Mesenteric fat pad (tissue), 1 donor: ENCODE results near the gene CDH13. TPM values are rescaled to one million over a fixed set of nuclear protein-coding genes. Genes with fewer than 3 reads are reported as not detected.

ENCODE experiments used
- DNase-seq: peaks from one replicate; pipeline ENCODE4 v3.0.0-alpha.2; 2020; ENCODE audit warnings: low spot score
- total RNA-seq: library from RNA; stranded (reverse); fragmentation: NEBNext Ultra II Directional; extraction: Animal tissue kit (Norgen Biotek cat#: 25700); gene quantifications from one replicate; pipeline ENCODE4 v1.2.1, GENCODE V29; 2021
- donor health status: DM: yes; HTN: yes; CAD: no.

CDH13 gene
- total RNA-seq, 1 donor from 2014 or later = 18.3 TPM

DNA sequence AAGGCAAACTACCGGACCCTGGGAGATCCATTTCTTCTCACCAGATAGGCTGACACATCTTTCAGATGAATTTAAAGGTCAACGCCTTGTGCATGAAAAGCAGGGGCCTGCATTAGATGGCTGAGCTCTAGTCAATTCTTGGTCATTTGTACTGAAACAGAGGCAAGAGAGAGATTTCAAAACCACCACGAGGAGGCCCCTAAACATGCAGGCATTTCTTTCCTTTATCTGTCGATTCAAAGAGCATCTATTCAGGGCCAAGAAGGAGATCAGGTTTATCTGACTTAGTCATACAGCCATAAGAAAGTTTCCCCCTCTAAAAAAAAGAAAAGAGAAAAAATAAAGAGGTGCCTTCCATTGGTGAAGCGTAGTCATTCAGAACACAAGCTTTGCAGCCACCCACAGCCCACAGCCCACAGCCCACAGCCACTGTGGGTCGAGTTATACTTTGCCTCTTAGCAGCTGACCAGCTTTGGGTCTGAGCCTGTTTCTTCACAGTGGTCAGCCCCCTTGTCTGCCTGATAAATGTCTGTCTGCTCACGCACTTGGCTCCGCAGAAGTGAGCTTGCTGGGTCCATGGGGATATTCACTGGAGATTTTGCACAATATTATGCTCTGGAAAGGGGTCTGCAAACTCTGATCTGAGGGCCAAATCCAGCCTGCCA lies 207.5 kb downstream of the CDH13 start:
- no peak for DNase-seq

DNA sequence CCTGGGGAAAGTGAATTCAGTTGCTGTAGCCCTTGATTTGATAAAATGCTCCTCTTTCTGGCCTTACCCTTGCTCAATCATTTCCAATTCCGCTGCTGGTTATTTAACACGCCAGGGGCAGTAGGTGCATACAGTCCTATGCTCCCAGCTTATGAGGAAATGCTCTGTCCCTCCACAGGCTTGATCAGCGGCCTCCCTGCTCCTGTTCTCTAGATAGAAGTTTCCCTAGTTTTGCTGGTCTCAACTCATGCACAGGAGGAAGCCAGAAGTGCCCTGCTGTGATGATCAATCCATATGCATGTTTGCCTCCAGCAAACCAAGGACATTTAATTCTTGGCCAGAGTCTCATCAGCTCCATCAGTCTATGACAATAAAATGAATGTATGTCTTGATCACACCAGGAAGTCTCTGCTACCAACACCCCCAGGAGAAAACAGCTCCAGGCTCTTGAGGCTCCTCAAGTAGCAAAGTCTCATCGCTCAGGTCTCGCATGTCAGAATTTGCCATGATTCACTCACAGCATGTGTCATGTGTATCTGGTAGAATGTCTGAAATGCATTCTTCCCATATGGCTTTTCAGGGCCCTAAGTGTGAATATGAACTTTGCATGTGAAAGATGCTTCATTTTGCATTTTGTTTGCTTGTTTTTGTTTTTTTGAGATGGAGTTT lies 208.9 kb downstream of the CDH13 start:
- no peak for DNase-seq

DNA sequence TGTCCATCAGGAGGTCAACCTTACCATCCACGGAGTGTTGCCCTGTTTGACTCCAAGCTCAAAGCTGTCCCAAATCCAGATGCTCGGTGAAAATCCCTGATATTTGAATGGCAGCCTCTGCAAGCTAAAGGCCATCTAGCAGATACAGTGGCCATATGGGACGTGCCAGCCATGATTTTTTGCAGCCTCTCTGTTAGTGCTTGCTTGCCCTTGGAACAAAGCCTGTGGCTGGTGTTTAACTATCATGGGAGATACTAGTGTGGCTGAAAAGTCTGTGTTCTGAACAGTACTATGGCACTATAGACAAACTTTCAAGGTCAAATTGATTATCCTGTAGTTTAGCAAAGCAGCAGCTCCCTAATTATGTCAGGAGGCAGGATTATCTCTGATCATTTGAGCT lies 214.3 kb downstream of the CDH13 start:
- DNase-seq = no peak

DNA sequence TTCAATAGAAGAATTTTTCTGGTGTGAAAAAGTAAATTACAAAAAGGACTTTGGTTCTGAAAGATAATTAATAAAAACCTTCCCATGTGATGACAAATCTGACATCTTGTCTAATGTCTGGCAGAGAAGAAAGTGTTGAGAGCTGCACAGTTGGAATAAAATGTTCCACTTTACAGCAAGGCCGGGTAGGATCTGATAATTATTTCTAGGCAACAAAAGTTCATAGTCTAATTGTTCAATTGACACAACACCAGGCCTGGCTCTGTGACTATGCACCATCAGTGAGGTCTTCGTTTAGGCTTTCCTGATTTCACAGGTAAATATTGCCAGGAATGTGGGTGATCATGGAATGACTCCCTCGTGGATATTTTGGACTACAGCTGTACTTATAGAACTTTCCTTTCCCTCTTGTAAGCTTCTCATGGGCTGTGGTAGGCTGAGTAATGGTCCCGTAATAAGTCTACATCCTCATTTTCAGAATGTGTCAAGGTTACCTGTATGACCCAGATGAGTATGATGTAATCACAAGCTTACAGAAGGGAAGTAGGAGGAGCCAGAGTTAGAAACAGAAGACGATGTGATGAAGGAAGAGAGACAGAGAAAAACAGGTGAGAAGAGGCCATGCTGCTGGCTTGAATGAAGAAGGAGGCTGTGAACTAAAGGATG lies 217.0 kb downstream of the CDH13 start:
- DNase-seq = no peak

DNA sequence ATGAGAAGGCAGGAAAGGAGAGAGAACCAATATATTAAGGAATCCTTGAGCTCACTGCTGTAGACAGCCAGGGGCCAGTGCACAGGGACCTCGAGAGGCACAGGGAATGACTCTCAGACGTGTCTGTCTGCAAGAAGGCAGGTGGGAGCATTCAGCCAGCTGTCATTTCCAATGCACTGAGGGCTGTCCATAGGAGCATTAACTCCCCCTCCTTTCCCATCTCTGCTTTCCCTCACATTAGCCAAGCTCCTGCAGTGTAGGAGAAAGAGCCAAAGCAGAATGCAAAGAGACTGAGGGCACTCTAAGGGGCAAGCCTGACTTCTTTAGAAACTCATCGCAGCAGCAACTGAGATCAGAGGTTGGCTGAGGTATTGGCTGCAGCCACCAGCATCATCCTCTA lies 218.3 kb downstream of the CDH13 start:
- no peak for DNase-seq

DNA sequence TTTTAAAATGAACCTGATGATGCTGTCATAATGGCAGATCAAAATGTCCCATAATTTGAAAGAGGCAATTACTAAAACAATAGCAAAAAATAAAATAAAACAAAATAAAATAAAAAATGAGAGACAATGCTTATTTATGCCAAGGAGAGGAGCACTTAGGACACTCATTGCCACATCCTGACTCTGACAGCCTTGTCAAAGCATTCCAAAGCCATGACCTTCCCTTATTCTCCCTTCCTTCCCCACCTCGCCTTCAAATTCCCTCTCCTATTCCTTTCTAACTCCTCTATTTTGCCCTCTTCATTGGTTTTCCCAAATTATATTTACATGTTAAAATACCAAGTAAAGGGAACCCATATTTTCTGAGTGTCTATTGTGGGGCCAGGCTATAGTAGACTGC lies 220.0 kb downstream of the CDH13 start:
- no peak for DNase-seq

DNA sequence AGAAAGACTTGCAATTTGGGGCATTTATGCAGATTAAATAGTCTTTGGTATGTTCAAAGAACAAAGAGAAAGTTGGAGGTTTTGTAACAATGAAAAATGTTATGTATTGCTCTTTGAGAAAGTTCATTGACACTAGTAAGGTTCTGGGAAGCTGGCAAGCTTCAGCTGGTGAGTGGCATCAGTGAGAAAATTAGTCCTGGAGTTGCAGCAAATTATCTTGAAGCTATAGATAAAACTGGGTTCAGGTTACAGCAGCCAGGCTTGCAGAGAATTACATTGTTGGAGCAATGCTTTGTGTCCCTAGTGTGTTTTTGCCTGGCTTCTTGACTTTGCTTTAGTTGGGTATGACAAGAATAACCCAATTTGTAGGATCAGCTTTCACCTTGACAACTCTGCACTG lies 221.2 kb downstream of the CDH13 start:
- no peak for DNase-seq

DNA sequence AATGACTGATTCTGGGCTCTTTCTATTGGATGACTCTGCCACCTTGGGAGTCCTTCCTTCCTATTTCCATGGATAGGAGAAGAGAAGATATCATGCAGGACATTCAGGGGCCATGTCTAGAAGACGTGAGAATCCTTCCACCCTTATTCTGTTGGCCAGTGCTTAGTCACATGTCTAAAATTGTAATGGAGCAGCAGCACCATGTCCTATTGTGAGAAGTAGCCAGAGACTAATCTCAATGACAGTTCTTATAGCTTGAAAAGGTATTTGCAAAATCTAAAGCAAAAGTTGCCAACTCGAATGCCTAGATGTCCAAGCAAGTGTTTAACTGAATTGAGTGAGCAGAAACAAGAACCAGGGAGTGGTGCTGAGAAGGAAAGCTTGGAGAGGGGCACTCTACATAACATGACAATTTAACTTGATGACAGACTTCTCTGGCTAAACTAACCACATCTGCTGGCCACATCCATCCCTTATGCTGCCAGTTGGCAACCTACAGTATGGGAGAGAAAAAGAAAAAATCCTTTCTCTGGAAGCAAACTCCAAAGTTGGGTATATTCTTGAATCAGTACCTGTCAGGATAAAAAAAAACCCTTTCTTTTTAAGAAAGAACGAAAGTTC lies 225.7 kb downstream of the CDH13 start:
- DNase-seq = no peak

DNA sequence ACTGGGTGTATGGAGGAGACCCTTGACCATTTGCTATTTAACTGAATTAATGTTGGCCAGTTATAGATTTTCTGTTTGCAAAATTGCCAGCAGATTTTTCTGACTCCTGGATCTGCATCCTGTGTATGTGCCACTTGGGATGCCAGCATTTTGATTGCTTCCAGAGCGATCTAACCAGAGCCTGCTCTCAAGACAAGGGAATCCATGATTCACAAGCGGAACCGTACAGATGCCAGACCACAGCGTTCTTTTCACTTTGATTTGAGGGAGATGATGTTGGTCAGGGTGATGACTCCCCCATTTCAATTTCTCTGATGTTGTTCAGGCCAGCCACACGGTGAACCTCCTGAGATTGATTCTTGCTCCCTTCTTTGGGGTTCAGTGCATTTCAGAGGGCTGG lies 228.7 kb downstream of the CDH13 start:
- DNase-seq = no peak

DNA sequence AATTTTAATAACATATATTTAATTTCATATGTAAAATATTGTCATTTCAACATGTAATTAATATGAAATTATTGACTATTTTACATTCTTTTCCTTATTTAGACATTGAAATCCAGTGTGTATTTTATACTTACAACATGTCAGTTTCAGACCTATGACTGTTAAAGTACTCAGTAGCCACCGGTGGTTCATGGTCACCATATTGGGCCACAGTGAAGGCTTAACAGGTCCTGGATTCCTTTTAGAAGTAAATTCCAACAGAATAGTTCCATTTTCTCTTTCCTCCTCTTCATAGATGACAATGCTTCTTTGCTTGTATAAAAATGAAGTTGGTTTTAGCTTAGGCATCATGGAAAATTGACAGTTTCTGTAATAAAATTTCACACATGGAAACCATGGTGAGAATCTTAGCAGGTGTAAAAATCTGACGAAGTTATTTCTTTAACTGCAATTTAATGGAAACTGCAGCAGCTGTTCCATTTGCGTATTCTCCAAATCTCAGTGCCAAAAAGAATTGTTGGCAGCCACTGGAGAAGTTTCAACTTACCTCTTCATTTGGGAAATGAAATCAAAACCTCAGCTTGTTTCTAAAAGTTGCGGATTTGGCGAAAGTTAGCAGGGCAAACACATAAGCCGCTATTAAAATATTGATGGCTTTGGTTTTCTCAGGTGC lies 231.1 kb downstream of the CDH13 start:
- no peak for DNase-seq

DNA sequence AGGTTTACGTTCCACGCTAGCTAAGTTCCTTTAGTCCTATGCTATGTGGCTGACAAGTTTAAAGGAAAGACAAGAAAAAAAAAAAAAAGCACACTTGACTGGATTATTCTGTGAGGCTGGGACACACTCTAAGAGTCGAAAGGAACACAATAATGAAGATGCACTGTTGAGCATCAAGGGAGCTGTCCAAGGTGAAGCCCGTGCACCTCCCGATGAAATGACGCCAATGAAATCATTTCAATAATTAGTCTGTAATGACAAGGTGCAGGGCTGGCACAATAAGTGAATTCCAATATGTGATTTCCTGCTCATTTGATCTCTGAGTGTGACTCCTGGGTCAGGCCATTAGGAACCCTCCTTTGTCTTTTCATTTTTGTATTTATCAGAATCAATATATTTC lies 232.9 kb downstream of the CDH13 start:
- no peak for DNase-seq

DNA sequence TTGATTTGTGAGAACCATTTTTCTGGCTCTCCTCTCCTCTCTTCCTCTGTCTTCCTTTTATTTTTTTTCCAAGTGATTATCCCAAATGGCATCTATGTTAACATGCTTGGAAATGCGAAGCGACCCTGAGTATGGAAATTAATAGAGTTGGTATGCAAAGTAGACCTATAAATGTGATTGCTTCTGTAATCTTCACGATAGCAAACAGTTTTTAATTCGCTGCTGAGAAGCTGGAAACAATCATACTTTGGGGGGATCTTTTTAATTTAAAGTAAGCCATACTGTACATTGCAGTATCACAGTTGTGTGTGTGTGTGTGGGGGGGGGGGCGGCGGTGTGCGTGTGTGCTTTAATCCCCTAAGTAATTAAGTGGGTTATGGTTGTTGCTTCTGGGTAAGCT lies 233.3 kb downstream of the CDH13 start:
- no peak for DNase-seq

DNA sequence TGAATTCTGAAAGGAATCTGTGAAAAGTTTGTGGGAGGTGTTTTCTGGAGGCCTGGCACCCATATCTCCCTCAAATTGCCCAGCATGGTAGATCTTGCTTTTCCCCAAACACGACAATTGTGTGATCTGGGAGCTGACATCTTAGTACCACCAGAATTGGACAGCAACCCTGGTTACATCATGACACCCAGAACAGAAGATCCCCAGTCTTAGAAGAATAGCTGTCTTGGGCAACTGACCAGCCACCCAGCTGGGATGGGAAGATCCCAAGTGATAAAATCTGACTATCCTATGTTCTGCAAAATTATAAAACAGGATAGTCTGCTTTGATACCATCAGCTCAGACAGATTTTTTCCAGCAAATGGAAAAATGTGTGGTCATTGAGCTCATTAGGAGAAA lies 235.3 kb downstream of the CDH13 start:
- DNase-seq = no peak

DNA sequence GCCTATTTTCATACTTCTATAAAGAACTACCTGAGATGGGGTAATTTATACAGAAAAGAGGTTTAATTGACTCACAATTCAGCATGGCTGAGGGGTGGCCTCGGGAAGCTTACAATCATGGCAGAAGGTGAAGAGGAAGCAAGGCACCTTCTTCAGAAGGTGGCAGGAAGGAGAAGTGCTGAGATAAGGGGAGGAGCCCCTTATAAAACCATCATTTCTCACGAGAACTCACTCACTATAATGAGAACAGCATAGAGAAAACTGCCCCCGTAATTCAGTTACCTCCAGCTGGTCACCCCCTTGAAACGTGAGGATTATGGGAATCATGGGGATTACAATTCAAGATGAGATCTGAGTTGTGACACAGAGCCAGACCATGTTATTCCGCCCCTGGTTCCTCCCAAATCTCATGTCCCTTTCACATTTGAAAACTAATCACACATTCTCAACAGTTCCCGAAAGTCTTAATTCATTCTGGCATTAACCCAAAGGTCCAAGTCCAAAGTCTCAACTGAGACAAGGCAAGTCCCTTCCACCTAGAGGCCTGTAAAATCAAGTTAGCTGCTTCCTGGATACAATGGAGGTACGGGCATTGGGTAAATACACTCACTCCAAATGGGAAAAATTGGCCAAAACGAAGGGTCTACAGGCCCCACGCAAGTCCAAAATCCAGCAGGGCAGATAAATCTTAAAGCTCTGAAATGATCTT lies 237.7 kb downstream of the CDH13 start:
- no peak for DNase-seq

DNA sequence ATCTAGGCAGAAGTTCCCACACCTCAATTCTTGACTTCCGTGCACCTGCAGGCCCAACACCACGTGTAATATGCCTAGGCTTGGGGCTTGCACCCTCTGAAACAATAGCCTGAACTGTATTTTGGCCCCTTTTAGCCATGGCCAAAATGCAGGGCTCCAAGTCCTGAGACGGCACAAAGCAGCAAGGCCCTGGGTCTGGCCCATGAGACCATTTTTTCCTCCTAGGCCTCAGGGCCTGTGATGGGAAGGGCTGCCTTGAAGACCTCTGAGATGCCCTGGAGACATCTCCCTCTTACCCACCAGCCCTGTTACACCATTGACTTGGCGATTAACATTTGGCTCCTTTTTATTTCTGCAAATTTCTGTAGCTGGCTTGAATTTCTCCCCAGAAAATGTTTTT lies 238.6 kb downstream of the CDH13 start:
- DNase-seq = no peak

DNA sequence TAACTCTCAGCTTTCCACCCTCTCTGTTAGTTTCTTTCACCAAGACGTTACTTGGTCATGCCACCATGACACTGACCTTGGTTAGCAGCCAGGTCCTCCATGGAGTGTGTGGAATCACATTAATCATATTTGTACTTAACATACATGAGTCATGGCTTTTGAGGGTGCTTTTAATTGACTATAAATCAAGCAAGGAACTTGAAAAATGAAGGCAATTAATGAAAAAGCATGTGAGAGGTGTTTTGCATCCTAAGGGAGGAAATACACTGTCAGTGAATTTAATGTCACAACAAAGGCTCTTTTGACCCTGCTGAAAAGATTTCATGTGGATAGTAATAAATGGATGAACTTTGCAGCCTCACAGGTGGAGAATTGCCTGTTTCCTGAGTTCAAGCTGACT lies 240.7 kb downstream of the CDH13 start:
- DNase-seq = no peak

DNA sequence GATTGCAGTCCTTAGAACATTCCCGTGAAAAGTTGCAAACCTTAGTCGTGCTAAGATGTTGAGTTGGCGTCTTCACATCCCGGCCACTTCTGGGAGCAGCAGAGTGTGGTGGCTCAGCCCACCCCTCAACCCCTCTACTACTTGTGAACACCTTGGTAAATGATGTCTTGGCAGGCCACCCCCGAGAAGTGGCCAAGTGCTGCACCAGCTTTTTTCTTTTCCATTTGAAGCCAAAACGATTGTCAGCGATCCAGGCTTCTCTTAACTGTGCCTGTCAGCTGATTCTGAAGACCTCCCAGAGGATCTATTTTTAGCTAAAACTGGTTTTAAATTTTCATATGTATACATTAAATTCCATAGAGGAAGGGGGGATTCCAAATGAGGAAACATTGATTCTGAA lies 247.5 kb downstream of the CDH13 start:
- no peak for DNase-seq

DNA sequence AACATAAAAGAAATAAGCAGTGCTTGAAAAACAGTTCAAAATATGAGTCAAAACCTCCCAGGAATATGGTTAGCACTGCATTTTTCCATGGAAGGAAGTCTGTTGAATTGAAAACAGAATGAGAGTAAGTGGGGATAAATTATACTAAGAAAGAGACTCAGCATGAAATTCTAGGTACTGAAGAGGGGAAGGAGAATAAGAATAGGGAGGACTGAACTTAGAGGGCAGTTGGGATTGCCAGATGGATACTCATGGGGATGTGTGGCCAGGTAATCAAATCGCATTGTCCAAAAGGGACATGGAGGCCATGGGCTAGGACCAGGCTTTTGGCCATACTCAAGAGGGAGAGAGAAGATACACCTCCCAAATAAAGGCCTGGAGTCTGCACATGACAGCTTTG lies 247.9 kb downstream of the CDH13 start:
- DNase-seq = no peak

DNA sequence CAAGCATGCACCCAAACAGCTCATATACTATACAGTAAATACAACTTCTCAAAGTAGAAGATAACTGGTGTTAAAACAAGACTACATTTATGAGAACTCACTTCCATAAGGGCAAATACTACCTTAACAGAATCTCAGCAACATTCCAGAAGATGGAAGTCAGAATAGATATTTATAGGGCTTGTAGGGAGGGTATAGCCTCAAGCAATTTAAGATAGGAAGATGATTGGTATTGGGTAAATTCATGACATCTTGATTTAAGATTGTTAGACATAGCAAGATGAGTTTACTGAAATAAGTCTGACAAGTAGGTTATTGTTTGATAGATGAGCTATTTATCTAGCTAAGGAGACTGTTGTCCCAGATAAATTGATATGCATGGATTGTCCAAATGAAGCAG lies 250.2 kb downstream of the CDH13 start:
- DNase-seq = no peak

DNA sequence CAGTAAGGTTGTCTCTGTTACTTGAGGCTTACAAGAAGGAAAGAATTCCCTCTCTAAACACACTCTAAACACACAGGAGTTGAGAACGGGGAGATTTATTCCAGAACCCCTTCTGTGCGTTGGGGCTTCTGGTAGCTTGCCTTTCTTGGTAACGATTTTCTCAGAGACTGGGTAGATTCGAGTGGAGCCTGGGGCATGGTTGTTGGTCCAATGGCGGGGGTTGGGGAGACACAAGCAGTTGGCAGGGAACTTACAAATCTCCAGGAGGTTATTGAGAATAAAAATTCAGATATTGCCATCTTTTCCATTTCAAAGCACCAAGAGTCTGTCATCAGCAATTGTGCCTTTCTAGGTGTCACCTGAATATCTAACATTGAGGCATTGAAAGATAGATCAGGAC lies 251.7 kb downstream of the CDH13 start:
- DNase-seq = no peak

DNA sequence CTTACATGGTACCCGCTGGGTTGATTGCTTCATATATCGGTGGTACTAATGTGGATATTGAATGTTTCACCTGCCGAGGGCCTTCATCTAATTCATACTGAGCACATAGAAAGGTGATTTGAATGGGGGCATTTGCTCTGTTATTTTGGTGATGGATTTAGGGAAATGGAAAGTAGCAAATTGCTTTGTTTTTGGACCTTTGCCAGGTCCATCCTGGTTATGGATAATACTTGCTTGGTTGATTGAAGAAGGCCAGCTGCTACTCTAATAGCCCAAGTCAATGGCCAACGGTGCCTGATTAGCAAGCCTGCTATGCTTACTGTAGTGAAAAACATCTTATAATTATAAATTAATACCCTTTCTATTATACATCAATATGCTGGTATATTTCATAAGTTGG lies 253.6 kb downstream of the CDH13 start:
- no peak for DNase-seq
